AG09309 (cell line): ENCODE data around the gene GREM2.

ENCODE experiments used
- DNase-seq: peaks from one replicate; pipeline ENCODE4 v3.0.0-alpha.2; 2010; ENCODE audit warnings: low read depth
- H3K4me3 ChIP-seq: 2 replicates; pipeline ENCODE4 v1.5.1; 2011; ENCODE audit warnings: mild to moderate bottlenecking, low read depth, low read length, moderate library complexity; ENCODE audit not compliant: control insufficient read depth
- TF ChIP-seq, protein P1 (sequence below): IDR thresholded peaks from 2 replicates; pipeline ENCODE4 v1.5.1; 2011; ENCODE audit warnings: mild to moderate bottlenecking, low read depth, low read length, inconsistent platforms; ENCODE audit not compliant: insufficient read depth, control insufficient read depth; ENCODE audit errors: missing control alignments

GREM2 gene

DNA sequence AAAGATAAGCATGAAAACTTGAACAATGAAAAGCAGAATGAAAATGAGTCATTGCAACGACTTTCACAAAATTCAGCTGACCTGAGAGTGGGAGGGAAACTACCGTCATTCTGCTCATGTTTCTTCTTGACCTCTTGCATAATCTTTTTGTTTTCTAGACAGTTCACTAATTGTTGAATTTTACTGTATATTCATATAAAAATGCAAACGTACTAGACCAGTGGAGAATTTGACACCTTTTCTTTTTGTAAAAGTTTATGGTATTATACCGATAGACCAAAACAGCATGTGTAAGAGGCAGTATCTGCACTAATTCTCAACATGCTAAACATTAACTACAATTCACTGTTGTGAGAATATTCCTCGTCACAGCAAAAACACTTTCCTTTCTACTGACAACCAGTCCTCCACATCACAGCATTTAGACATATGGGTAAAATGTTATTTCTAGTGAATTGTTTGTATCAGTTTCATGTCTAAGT is 137.8 kb downstream of the GREM2 start:
- H3K4me3 ChIP-seq, result no peak overlapping the region
- DNase-seq, result peak; percentile 44
- TF ChIP-seq, protein P1, sequence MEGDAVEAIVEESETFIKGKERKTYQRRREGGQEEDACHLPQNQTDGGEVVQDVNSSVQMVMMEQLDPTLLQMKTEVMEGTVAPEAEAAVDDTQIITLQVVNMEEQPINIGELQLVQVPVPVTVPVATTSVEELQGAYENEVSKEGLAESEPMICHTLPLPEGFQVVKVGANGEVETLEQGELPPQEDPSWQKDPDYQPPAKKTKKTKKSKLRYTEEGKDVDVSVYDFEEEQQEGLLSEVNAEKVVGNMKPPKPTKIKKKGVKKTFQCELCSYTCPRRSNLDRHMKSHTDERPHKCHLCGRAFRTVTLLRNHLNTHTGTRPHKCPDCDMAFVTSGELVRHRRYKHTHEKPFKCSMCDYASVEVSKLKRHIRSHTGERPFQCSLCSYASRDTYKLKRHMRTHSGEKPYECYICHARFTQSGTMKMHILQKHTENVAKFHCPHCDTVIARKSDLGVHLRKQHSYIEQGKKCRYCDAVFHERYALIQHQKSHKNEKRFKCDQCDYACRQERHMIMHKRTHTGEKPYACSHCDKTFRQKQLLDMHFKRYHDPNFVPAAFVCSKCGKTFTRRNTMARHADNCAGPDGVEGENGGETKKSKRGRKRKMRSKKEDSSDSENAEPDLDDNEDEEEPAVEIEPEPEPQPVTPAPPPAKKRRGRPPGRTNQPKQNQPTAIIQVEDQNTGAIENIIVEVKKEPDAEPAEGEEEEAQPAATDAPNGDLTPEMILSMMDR, result no peak

DNA sequence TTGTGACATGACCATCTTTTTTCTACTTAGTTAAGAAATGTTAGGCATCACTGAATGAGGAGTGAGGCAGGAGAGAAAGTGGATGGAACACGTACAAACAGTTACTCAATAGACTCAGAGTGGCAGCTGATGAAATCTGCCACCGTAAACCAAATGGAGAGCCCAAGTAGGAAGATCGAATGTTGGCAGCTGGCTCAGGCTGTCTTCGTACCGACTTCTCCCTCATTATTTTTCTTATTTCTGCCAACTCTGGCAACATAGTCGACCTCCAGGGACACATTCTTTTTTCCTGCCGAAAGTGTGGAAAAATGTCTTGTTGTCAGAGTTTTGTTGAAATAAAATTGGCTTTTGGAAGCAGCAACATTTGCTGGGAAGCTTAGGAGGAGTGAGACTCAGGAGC is 143.3 kb downstream of the GREM2 start:
- TF ChIP-seq, protein P1, result no peak
- DNase-seq, result no peak
- no peak overlapping the region for H3K4me3 ChIP-seq

DNA sequence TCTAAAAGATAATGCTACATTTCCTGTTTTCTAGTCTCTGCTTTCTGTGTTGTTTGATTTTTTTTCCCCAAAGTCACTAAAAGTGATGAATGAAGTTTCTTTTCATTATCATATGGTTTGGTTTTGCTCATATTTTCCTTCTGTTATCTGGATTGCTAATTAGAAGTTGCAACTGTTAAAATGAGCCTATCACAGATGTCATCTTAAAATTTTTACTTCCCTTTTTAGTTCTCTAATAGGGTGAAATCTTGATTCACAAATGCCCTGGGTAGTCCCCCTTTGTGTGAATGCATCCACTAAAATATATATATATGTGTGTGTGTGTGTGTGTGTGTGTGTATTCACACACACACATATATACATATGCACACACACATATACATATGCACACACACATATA is 144.1 kb downstream of the GREM2 start:
- TF ChIP-seq, protein P1, result no peak
- no peak for DNase-seq
- H3K4me3 ChIP-seq, result no peak overlapping the region

DNA sequence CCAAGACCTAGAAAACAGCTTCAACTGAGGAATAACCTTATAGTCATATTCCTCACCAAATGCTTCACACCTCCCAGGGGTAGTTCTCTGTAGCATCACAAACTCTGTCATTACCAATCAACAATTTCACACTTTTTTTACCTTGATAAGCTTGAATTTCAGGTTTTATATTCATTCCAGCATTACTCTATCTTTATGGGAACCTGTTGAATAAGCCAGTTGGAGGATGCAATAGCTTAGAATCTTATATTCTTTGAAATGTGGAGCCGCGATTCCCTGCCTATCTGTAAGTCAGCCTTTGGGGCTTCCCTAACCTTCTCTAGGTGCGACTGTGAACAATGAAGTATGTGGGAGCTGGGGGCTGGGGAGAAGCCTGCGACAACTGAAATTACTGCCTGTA is 145.4 kb downstream of the GREM2 start:
- no peak overlapping the region for H3K4me3 ChIP-seq
- TF ChIP-seq, protein P1, result no peak
- no peak for DNase-seq

DNA sequence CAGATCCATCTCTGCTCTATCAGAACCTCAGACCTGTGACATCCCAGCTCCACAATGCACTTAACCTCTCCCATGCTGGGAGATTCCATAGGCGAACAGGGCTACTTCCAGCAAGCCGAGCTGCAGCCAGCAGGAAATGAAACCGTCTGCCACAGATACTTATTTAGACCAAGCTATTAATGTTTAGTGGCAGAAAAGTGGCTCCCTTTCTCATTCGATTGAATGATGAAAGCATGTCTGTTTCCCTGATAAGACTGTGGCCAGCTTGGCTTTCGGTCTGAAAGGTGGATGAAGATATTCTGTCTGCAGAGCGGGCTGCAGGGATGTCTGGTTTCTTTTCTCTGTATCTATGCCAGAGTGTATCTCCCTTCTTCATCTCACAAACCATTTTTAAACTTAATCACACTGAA is 146.4 kb downstream of the GREM2 start:
- TF ChIP-seq, protein P1, result no peak
- H3K4me3 ChIP-seq, result no peak overlapping the region
- DNase-seq, result no peak

DNA sequence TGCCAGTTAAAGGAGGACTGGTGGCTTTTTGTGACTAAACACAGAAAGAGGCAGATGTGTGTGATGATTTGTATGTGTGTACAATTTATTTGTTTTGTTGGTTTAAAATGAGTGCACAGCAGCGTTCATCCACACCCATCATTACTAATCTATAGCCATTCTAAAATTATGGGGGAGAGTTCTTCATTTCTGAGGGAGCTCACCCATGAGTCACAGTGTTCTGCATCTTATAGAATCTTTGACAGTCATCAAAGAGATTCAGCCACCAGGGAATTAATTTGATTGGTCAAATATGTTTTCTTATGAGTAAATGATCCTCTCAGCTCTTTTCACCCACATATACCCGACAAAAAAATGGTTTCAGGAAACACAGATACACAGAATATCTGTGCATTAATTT is 147.9 kb downstream of the GREM2 start:
- TF ChIP-seq, protein P1, result no peak
- H3K4me3 ChIP-seq, result no peak overlapping the region
- DNase-seq, result no peak
